HepG2 (cell line): ENCODE data around the gene THPO. TPM values are rescaled to one million over a fixed set of nuclear protein-coding genes. Genes with fewer than 3 reads are reported as not detected.
A peak's percentile ranks its signal among the peaks of the same experiment; 100 is the strongest.

Experiments
- ATAC-seq: fragments of 200-7000 bp; cut with Tn5 transposase; 3 replicates; pipeline ENCODE4 v1.9.1; 2020; ENCODE audit warnings: mild to moderate bottlenecking, moderate library complexity
- BruUV-seq: library from RNA; stranded (reverse); fragments of 400-500 nt; replicated peaks from 2 replicates; lab custom pipeline; 2021; lab: Mats Ljungman, UMichigan
- CTCF ChIA-PET: fragments of 300-600 bp; formaldehyde crosslinking; extraction: SDS; loops from one replicate; lab custom pipeline; 2021; ENCODE audit warnings: low total read pairs, inconsistent platforms, low intra/inter-chr PET ratio; lab: Yijun Ruan, JAX
- POLR2A ChIA-PET: fragments of 350-600 bp; sonication (Branson Sonifier 250); formaldehyde crosslinking; loops from one replicate; lab custom pipeline; 2020; ENCODE audit warnings: antibody characterized with exemption, inconsistent platforms; lab: Yijun Ruan, JAX
- DNase-seq: peaks from one replicate; pipeline ENCODE4 v3.0.0-alpha.2; 2015; ENCODE audit warnings: low spot score
- FAIRE-seq: peaks from 3 replicates; lab custom pipeline; 2011; peaks lifted over from hg19 to GRCh38; lab: Jason Lieb, UNC
- H2AFZ ChIP-seq: one replicate; pipeline ENCODE4 v1.6.1; 2011; ENCODE audit warnings: low read length, inconsistent platforms
- H3K27ac ChIP-seq: fragments of 300-600 bp; 3 replicates; pipeline ENCODE4 v1.8.0; 2011; ENCODE audit warnings: mixed run types, mild to moderate bottlenecking, mixed read lengths, low read length, inconsistent platforms; ENCODE audit not compliant: insufficient read depth; ENCODE audit errors: extremely low read length
- H3K27me3 ChIP-seq, 2 experiments: fragments of 200-600 bp in 1 of 2; 2 replicates in 1 of 2; 3 replicates in 1 of 2; pipeline versions ENCODE4 v1.6.0 to v1.8.0; 2011; ENCODE audit warnings: low read length in 2 of 2, mild to moderate bottlenecking in 2 of 2, moderate library complexity in 2 of 2, inconsistent platforms in 1 of 2; ENCODE audit not compliant: insufficient read depth in 2 of 2, control insufficient read depth in 1 of 2
- H3K36me3 ChIP-seq, 2 experiments: fragments of 200-600 bp in 1 of 2; replicated peaks in 1 of 2; 2 replicates in 1 of 2; 3 replicates in 1 of 2; pipeline versions ENCODE4 v1.5.1 to v1.8.0; 2011; ENCODE audit warnings: low read length in 2 of 2, inconsistent platforms in 1 of 2; ENCODE audit not compliant: insufficient read depth in 2 of 2, control insufficient read depth in 1 of 2
- H3K4me1 ChIP-seq: 2 replicates; pipeline ENCODE4 v1.5.1; 2012; ENCODE audit warnings: low read length, inconsistent platforms; ENCODE audit not compliant: insufficient read depth
- H3K4me2 ChIP-seq: 2 replicates; pipeline ENCODE4 v1.6.0; 2011; ENCODE audit warnings: low read depth, low read length, inconsistent platforms
- H3K4me3 ChIP-seq, 3 experiments: fragments of 200-600 bp in 1 of 3; sonication (generic), shearing (Covaris generic) in 1 of 3; replicated peaks in 1 of 3; 2 replicates each; pipeline ENCODE4 v1.5.1; 2011 to 2016; ENCODE audit warnings: low read length in 3 of 3, inconsistent platforms in 2 of 3, low read depth in 2 of 3, mild to moderate bottlenecking in 2 of 3, control low read depth in 1 of 3, mixed read lengths in 1 of 3; ENCODE audit not compliant: insufficient read depth in 1 of 3
- H3K79me2 ChIP-seq: one replicate; pipeline ENCODE4 v1.6.1; 2011; ENCODE audit warnings: low read length, inconsistent platforms; ENCODE audit not compliant: insufficient read depth
- H3K9ac ChIP-seq: 2 replicates; pipeline ENCODE4 v1.6.0; 2011; ENCODE audit warnings: mild to moderate bottlenecking, low read depth, low read length, inconsistent platforms; ENCODE audit not compliant: insufficient read depth
- H3K9me3 ChIP-seq: 2 replicates; pipeline ENCODE4 v1.5.1; 2012; ENCODE audit warnings: mild to moderate bottlenecking, low read length
- H4K20me1 ChIP-seq: 2 replicates; pipeline ENCODE4 v1.6.0; 2011; ENCODE audit warnings: inconsistent platforms, mild to moderate bottlenecking, low read length, moderate library complexity; ENCODE audit not compliant: insufficient read depth
- FOSL2 ChIP-seq: sonication (generic); formaldehyde crosslinking; IDR thresholded peaks from 2 replicates; pipeline ENCODE4 v1.4.0; 2020; ENCODE audit warnings: missing genetic modification reagents
- GTF3A ChIP-seq: sonication (generic); formaldehyde crosslinking; conservative IDR thresholded peaks from 2 replicates; pipeline ENCODE4 v1.4.0; 2020; ENCODE audit warnings: mild to moderate bottlenecking, missing genetic modification reagents
- HMGXB3 ChIP-seq: sonication (generic); formaldehyde crosslinking; IDR thresholded peaks from 2 replicates; pipeline ENCODE4 v1.4.0; 2020; ENCODE audit warnings: missing genetic modification reagents, borderline replicate concordance
- KDM4B ChIP-seq: sonication (generic); formaldehyde crosslinking; IDR thresholded peaks from 2 replicates; pipeline ENCODE4 v1.4.0; 2020; ENCODE audit warnings: missing genetic modification reagents
- RBFOX2 ChIP-seq: fragments of 200-400 bp; formaldehyde crosslinking; IDR thresholded peaks from 2 replicates; pipeline ENCODE4 v1.6.1; 2017; ENCODE audit warnings: low read depth, mild to moderate bottlenecking, low read length
- RBM22 ChIP-seq: fragments of 200-400 bp; formaldehyde crosslinking; optimal IDR thresholded peaks from 2 replicates; pipeline ENCODE3; 2017; ENCODE audit warnings: mild to moderate bottlenecking, low read length, moderate library complexity
- SRSF1 ChIP-seq: fragments of 200-400 bp; formaldehyde crosslinking; optimal IDR thresholded peaks from 2 replicates; pipeline ENCODE3; 2017; ENCODE audit warnings: mild to moderate bottlenecking, low read depth, low read length, moderate library complexity
- SRSF4 ChIP-seq: fragments of 200-400 bp; formaldehyde crosslinking; IDR thresholded peaks from one replicate; pipeline ENCODE4 v1.6.1; 2018; ENCODE audit warnings: mild to moderate bottlenecking, low read depth, low read length, moderate library complexity; ENCODE audit not compliant: poor library complexity, severe bottlenecking
- TAF1 ChIP-seq: sonication (generic); formaldehyde crosslinking; IDR thresholded peaks from 2 replicates; pipeline ENCODE4 v1.4.0; 2020; ENCODE audit warnings: missing genetic modification reagents
- TEAD3 ChIP-seq: optimal IDR thresholded peaks from 2 replicates; pipeline ENCODE3; 2016; ENCODE audit warnings: borderline replicate concordance
- YY1 ChIP-seq: IDR thresholded peaks from 2 replicates; pipeline ENCODE4 v1.6.1; 2011; ENCODE audit warnings: low read length, low read depth, moderate library complexity, mild to moderate bottlenecking; ENCODE audit not compliant: insufficient read depth, insufficient replicate concordance
- ZMAT3 ChIP-seq: sonication (generic); formaldehyde crosslinking; conservative IDR thresholded peaks from 2 replicates; pipeline ENCODE4 v1.7.0; 2021; ENCODE audit warnings: missing genetic modification reagents
- ZNF253 ChIP-seq: sonication (generic); formaldehyde crosslinking; IDR thresholded peaks from 2 replicates; pipeline ENCODE4 v1.8.0; 2022; ENCODE audit warnings: mild to moderate bottlenecking, missing genetic modification reagents, borderline replicate concordance
- ZNF296 ChIP-seq: sonication (generic); formaldehyde crosslinking; conservative IDR thresholded peaks from 2 replicates; pipeline ENCODE4 v1.5.0; 2020; ENCODE audit warnings: mild to moderate bottlenecking, missing genetic modification reagents
- ZNF331 ChIP-seq: sonication (generic); formaldehyde crosslinking; IDR thresholded peaks from 2 replicates; pipeline ENCODE4 v1.4.0; 2020; ENCODE audit warnings: missing genetic modification reagents
- ZNF484 ChIP-seq: sonication (generic); formaldehyde crosslinking; IDR thresholded peaks from 2 replicates; pipeline ENCODE4 v1.5.1; 2020; ENCODE audit warnings: mild to moderate bottlenecking, low read depth, missing genetic modification reagents, borderline replicate concordance
- ZNF597 ChIP-seq: sonication (generic); formaldehyde crosslinking; IDR thresholded peaks from 2 replicates; pipeline ENCODE4 v1.5.0; 2020; ENCODE audit warnings: missing genetic modification reagents
- ZNF678 ChIP-seq: sonication (generic); formaldehyde crosslinking; IDR thresholded peaks from 2 replicates; pipeline ENCODE4 v1.4.0; 2020; ENCODE audit warnings: mild to moderate bottlenecking, missing genetic modification reagents
- WGBS: methylation state at CpG from one replicate; pipeline ENCODE4 v1.1.6; 2017; ENCODE audit warnings: low lambda C conversion rate; 5-methylcytosine and 5-hydroxymethylcytosine counted together
- in situ Hi-C: cut with HindIII; loops from 2 replicates; pipeline ENCODE4 v1.10.0; 2017; ENCODE audit warnings: low pct_unique_long_range_greater_than_20kb; ENCODE audit not compliant: extremely low pct_ligation_motif_present
- intact Hi-C: fragments of 100-400 bp; cut with micrococcal nuclease; formaldehyde crosslinking; loops from one replicate; pipeline ENCODE4 v1.10.0; 2022; ENCODE audit not compliant: unreplicated experiment
- polyA plus RNA-seq, 8 experiments: library from polyadenylated mRNA; depleted of rRNA in 3 of 8; stranded (reverse) in 7 of 8; unstranded in 1 of 8; fragments of >200 nt; fragmentation: Illumina TruSeq in 4 of 8; extraction: Trizol in 4 of 8; gene quantifications; 2 replicates each; pipeline versions ENCODE4 v1.2.1 to v1.2.3, GENCODE V29; 2011 to 2016; ENCODE audit warnings: low read depth in 4 of 8, missing spikeins in 1 of 8, mixed read lengths in 1 of 8; ENCODE audit not compliant: insufficient read depth in 1 of 8
- total RNA-seq, 5 experiments: library from RNA; depleted of rRNA; stranded (reverse); fragments of >200 nt; fragmentation: Illumina TruSeq; extraction: Trizol; gene quantifications; 2 replicates each; pipeline ENCODE4 v1.2.3, GENCODE V29; 2016; ENCODE audit warnings: low read depth in 1 of 5
- TF ChIP-seq, protein P1 (sequence below): sonication (generic); formaldehyde crosslinking; IDR thresholded peaks from 2 replicates; pipeline ENCODE4 v1.8.1; 2023; ENCODE audit warnings: mild to moderate bottlenecking, moderate library complexity, missing genetic modification reagents

THPO gene
- total and polyA plus RNA-seq, 2 of the 13 experiments (the other 11 are each of a cell fraction or from before 2014, with no cell fraction given), result 2.8 to 4.8 TPM

DNA sequence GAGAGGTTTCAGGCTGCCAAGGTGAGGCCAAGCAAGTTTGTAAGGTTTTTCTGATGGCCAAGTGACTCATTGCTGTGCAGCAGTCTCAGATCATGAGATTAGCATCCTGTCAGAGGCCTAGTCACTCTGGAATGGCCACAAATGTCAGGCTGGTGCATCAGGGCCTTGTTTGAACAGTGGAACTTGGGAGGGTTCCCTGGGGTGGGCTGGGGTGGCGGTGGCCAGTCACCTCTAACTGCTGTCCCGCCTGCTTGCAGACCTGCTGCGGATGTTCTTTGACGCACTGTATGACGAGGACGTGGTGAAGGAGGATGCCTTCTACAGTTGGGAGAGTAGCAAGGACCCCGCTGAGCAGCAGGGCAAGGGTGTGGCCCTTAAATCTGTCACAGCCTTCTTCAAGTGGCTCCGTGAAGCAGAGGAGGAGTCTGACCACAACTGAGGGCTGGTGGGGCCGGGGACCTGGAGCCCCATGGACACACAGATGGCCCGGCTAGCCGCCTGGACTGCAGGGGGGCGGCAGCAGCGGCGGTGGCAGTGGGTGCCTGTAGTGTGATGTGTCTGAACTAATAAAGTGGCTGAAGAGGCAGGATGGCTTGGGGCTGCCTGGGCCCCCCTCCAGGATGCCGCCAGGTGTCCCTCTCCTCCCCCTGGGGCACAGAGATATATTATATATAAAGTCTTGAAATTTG lies 43.4 kb downstream of the THPO start:
- in situ Hi-C loops, result no loop called here
- intact Hi-C loops, result no loop called here
- Histone ChIP-seq H3K4me2 (no peak overlapping the region), H2AFZ (no peak overlapping the region), H3K36me3 (peaks cover 25 to 45% of the 10 kb centered on the region in 2 experiments), H3K27ac (no peak overlapping the region), H3K9ac (no peak overlapping the region), H3K4me1 (peaks cover 18% of the 10 kb centered on the region), H4K20me1 (peaks cover 19% of the 10 kb centered on the region; the same call in 1 of the 2 replicates), H3K79me2 (peaks cover 16% of the 10 kb centered on the region), H3K27me3 (no peaks in the 10 kb centered on the region; a peak in 1 of 5 replicates), H3K9me3 (no peaks in the 10 kb centered on the region), H3K4me3 (no peak overlapping the region)
- FAIRE-seq (no peak), ATAC-seq (no peak; the same call in 2 of the 3 replicates), DNase-seq (no peak)
- ChIA-PET POLR2A (interaction anchor here (1.0 to 1.4 kb wide), 2 partner anchors 11 to 16 kb away, joined by 3 to 5 read pairs; no protein-coding TSS in a partner anchor), CTCF (no interaction called here)
- 96% methylated on average over 11 of the region's 15 CpGs for WGBS
- BruUV-seq, result no TSS peak
- TF ChIP-seq, protein P1, sequence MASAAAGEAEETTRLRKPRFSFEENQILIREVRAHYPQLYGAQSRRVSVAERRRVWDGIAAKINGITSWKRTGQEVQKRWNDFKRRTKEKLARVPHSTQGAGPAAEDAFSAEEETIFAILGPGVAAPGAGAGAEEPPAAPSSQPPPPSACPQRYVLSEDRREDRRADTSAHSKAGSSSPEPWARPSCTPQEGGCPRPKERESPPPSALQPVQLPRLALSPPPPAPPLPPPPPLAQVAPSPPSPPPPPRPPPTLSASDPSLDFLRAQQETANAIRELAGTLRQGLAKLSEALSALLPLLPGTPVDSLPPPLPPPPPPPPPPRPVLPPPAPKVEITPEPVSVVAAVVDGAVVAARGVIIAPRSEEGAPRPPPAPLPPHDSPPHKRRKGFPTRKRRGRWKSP (CRISPR knock-in tag), result no peak
- peak; percentile 38 for TF ChIP-seq SRSF1
- TF ChIP-seq ZNF597 (CRISPR knock-in tag), result no peak
- peak; percentile 26; the same call in 1 of the 2 replicates for TF ChIP-seq FOSL2 (CRISPR knock-in tag)
- no peak for TF ChIP-seq KDM4B (CRISPR knock-in tag)
- no peak for TF ChIP-seq ZNF678 (CRISPR knock-in tag)
- no peak for TF ChIP-seq RBM22
- no peak for TF ChIP-seq TAF1 (CRISPR knock-in tag)
- TF ChIP-seq ZNF253 (CRISPR knock-in tag), result no peak
- TF ChIP-seq TEAD3 (CRISPR knock-in tag), result no peak
- no peak for TF ChIP-seq HMGXB3 (CRISPR knock-in tag)
- no peak for TF ChIP-seq SRSF4
- no peak for TF ChIP-seq ZNF484 (CRISPR knock-in tag)
- TF ChIP-seq ZNF296, result no peak
- no peak for TF ChIP-seq ZNF331 (CRISPR knock-in tag)
- TF ChIP-seq RBFOX2, result peak; percentile 56
- TF ChIP-seq YY1, result no peak
- no peak for TF ChIP-seq ZMAT3
- no peak for TF ChIP-seq GTF3A (CRISPR knock-in tag)
